Neural crest cell (in vitro differentiated cells): ENCODE data around the gene ZNF750. TPM values are rescaled to one million over a fixed set of nuclear protein-coding genes. Genes with fewer than 3 reads are reported as not detected.

ENCODE experiments used
- DNase-seq: peaks from one replicate; pipeline ENCODE4 v3.0.0; 2021; ENCODE audit warnings: low read depth, mixed read lengths, low spot score
- H3K27ac Mint-ChIP-seq: one replicate; pipeline ENCODE4 v1.8.0; 2021; ENCODE audit warnings: mild to moderate bottlenecking, mixed read lengths; ENCODE audit not compliant: unreplicated experiment
- H3K27me3 Mint-ChIP-seq: 2 replicates; pipeline ENCODE4 v1.8.0; 2021; ENCODE audit warnings: low read depth, mild to moderate bottlenecking, mixed read lengths
- H3K36me3 Mint-ChIP-seq: 2 replicates; pipeline ENCODE4 v1.8.0; 2021; ENCODE audit warnings: low read depth, mild to moderate bottlenecking, mixed read lengths
- H3K4me1 Mint-ChIP-seq: 2 replicates; pipeline ENCODE4 v1.8.0; 2021; ENCODE audit warnings: mixed read lengths
- H3K4me3 Mint-ChIP-seq: one replicate; pipeline ENCODE4 v1.8.0; 2021; ENCODE audit warnings: mild to moderate bottlenecking, mixed read lengths
- H3K9me3 Mint-ChIP-seq: 2 replicates; pipeline ENCODE4 v1.8.0; 2021; ENCODE audit warnings: mixed read lengths
- total RNA-seq: library from RNA; stranded (reverse); gene quantifications from 2 replicates; pipeline ENCODE4 v1.2.1, GENCODE V29; 2021
- TF ChIP-seq, protein P1 (sequence below): fragments of 200-600 bp; sonication (generic); conservative IDR thresholded peaks from 2 replicates; pipeline ENCODE4 v1.5.0; 2021; ENCODE audit warnings: antibody characterized with exemption, mild to moderate bottlenecking

The ZNF750 gene
- total RNA-seq, 1 donor from 2014 or later = not detected

- peaks cover 32% of the 10 kb centered on the region for H3K36me3 Mint-ChIP-seq
These were observed 24.5 kb downstream of the ZNF750 start for GRCh38 chr17:82815354-82815753.

DNA sequence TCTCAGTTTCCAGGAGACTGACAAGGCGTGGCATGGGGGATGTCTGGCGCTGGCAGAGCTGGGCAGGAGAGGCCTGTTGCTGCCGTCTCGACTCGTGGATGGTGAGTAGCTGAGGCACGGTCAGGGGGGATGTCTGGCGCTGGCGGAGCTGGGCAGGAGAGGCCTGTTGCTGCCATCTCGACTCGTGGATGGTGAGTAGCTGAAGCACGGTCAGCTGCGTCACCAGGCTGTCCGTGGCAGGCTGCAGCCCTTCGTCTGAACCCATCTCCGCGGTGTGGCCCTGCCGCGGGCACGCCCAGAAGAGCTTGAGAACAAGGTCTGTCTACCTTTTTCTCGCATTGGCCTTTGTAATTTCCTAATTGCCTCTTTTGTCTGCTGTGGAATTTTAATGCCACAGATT lies 25.0 kb downstream of the ZNF750 start:
- Mint-ChIP-seq H3K4me1 (no peaks in the 10 kb centered on the region), H3K4me3 (no peak overlapping the region), H3K27ac (no peak overlapping the region), H3K36me3 (peaks cover 28% of the 10 kb centered on the region), H3K27me3 (no peaks in the 10 kb centered on the region), H3K9me3 (no peaks in the 10 kb centered on the region)
- TF ChIP-seq, protein P1, sequence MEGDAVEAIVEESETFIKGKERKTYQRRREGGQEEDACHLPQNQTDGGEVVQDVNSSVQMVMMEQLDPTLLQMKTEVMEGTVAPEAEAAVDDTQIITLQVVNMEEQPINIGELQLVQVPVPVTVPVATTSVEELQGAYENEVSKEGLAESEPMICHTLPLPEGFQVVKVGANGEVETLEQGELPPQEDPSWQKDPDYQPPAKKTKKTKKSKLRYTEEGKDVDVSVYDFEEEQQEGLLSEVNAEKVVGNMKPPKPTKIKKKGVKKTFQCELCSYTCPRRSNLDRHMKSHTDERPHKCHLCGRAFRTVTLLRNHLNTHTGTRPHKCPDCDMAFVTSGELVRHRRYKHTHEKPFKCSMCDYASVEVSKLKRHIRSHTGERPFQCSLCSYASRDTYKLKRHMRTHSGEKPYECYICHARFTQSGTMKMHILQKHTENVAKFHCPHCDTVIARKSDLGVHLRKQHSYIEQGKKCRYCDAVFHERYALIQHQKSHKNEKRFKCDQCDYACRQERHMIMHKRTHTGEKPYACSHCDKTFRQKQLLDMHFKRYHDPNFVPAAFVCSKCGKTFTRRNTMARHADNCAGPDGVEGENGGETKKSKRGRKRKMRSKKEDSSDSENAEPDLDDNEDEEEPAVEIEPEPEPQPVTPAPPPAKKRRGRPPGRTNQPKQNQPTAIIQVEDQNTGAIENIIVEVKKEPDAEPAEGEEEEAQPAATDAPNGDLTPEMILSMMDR = no peak
- no peak for DNase-seq

More at GRCh38 chr17:82815354-82815753, 24.5 kb downstream of the ZNF750 start:
- Mint-ChIP-seq H3K9me3 (peaks cover 2% of the 10 kb centered on the region), H3K27me3 (no peaks in the 10 kb centered on the region), H3K4me1 (no peaks in the 10 kb centered on the region), H3K27ac (no peak overlapping the region), H3K4me3 (no peak overlapping the region)
- DNase-seq = no peak
- TF ChIP-seq, protein P1 = no peak

DNA sequence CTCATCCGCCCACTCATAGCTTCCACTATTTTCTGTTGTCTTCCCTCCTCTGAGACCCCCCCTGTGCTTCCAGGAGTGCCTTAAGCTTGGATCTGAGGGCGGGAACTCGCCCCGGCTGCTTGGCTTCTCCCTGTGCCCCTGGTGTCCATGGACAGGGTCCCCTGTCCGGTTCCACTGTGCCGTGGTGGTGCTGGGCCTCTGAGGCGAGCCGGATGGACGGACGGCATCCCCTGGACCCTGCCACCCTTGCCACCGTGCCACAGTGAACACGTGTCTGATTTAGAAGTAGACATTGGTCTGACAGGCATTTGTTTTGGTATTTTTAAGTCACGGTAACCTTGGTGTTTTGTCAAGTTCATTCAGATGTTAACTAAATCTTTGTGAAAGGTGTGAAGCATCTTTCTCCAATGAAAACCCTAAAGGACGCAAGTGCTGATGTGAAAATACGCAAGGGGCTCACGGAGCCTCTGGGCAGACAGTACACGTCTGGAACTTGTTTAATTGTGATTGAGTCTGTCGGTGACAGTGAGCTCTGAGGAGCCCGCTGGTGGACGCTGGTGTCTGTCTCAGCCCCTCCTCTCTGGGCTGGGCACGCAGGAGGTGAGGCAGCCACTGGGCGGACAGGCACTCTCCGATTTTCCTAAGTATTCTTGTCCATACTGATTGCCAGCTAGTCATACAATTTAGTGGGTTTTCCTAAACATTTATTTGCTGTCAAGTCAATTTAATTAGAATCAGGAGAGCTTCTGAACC lies 26.3 kb downstream of the ZNF750 start:
- Mint-ChIP-seq H3K36me3 (peaks cover 15% of the 10 kb centered on the region), H3K4me1 (no peaks in the 10 kb centered on the region)

GRCh38 chr17:82812601-82813000 lies 27.2 kb downstream of the ZNF750 start:
- TF ChIP-seq, protein P1 = no peak
- Mint-ChIP-seq H3K27me3 (no peaks in the 10 kb centered on the region), H3K36me3 (peaks cover 8% of the 10 kb centered on the region), H3K9me3 (no peaks in the 10 kb centered on the region), H3K4me1 (no peaks in the 10 kb centered on the region), H3K4me3 (no peak overlapping the region), H3K27ac (no peak overlapping the region)
- no peak for DNase-seq

More for the DNA sequence above, 26.3 kb downstream of the ZNF750 start:
- H3K27ac Mint-ChIP-seq = no peak overlapping the region
- DNase-seq = no peak
- H3K4me3 Mint-ChIP-seq = no peak overlapping the region
- TF ChIP-seq, protein P1 = no peak
- no peaks in the 10 kb centered on the region for H3K9me3 Mint-ChIP-seq
- H3K27me3 Mint-ChIP-seq = no peaks in the 10 kb centered on the region

DNA sequence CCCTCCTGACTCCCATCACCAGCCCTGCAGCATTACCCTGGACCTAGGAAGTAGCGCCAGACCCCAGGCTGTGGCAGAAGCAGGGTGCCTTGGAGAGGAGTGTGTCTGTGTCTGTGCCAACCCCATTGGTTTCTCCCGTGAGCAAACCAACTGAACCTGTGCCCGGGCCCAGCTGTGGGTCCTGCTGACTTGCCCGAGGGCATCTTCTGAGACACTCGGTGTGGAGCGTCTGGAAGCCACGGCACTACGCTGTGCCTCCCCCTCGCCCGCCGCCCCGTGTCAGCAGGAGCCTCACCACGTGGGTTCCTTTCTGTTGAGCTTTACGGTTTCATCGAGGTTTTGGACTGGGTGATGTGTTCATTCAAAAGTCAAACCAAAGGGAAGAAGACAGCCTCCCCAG lies 27.8 kb downstream of the ZNF750 start:
- Mint-ChIP-seq H3K4me1 (no peaks in the 10 kb centered on the region), H3K4me3 (no peak overlapping the region), H3K9me3 (no peaks in the 10 kb centered on the region), H3K27ac (no peak overlapping the region), H3K27me3 (no peaks in the 10 kb centered on the region), H3K36me3 (peaks cover 7% of the 10 kb centered on the region)
- TF ChIP-seq, protein P1 = no peak
- no peak for DNase-seq
